SH-SY5Y (cell line): Measurements from ENCODE around the gene TIE1.

ENCODE experiments used
- GATA2 ChIP-seq: IDR thresholded peaks from 2 replicates; pipeline ENCODE4 v1.6.1; 2011; ENCODE audit warnings: mild to moderate bottlenecking, low read depth, low read length
- GATA3 ChIP-seq: IDR thresholded peaks from 2 replicates; pipeline ENCODE4 v1.6.1; 2011; ENCODE audit warnings: low read depth, mild to moderate bottlenecking, low read length, moderate library complexity

- TF ChIP-seq GATA3 (no peak), GATA2 (no peak)
Observed at GRCh38 chr1:43296207-43296606, 4.6 kb upstream of the TIE1 start.
